ENCODE data around the gene SLITRK5. TPM values are rescaled to one million over a fixed set of nuclear protein-coding genes. Genes with fewer than 3 reads are reported as not detected.

SLITRK5 gene
- total and polyA plus RNA-seq, 4 donors = under 0.01 TPM; not detected in 1

DNA sequence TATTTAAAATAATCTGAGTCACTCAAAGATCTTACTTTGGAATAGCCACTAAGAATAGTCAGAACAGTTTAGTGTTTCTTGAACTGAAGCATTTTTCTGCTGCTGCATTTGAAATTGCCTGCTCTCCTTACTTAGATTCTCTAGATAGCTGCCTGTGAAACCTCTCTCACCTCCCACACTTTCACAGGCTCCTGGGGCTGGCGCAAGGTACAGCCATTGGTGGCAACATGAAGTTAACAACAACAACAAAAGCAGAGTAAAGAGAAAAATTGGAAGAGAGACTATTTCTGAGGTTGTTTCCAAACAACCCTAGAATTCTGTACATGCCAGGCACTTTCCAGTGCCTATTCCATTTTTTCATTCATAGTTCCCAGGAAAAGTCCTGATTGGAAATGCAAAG lies 25.3 kb downstream of the SLITRK5 start:
- DNase-seq (ENCODE audit: low spot score) = no peak
- Histone ChIP-seq H3K27ac (ENCODE audit: low read depth in 1 of 2, low read length in 2 of 2) (no peak overlapping the region), H3K9me3 (ENCODE audit: control insufficient read depth in 4 of 4, low read length in 3 of 4) (no peaks in the 10 kb centered on the region), H3K9ac (ENCODE audit: low read depth in 1 of 2, low read length in 2 of 2) (no peak overlapping the region), H3K27me3 (ENCODE audit: control insufficient read depth in 4 of 4, insufficient read depth in 4 of 4, low read length in 3 of 4) (no peaks in the 10 kb centered on the region), H3K4me3 (ENCODE audit: low read depth in 1 of 3, low read length in 3 of 3) (no peak overlapping the region), H3K36me3 (ENCODE audit: control insufficient read depth in 4 of 4, insufficient read depth in 3 of 4, low read depth in 1 of 4, low read length in 3 of 4) (no peaks in the 10 kb centered on the region), H3K4me1 (ENCODE audit: control insufficient read depth in 4 of 4, insufficient read depth in 4 of 4, low read length in 3 of 4) (no peaks in the 10 kb centered on the region)
- TF ChIP-seq RAD21 (IDR thresholded peaks at IDR 0.05) (no peak), TAF1 (conservative IDR thresholded peaks at IDR 0.05) (no peak), NR2F2 (IDR thresholded peaks at IDR 0.05) (no peak), EGR1 (IDR thresholded peaks at IDR 0.05; ENCODE audit: low read depth in 2 of 2) (no peak)
- WGBS = 78% methylated on average over 1 of the region's 1 CpG

DNA sequence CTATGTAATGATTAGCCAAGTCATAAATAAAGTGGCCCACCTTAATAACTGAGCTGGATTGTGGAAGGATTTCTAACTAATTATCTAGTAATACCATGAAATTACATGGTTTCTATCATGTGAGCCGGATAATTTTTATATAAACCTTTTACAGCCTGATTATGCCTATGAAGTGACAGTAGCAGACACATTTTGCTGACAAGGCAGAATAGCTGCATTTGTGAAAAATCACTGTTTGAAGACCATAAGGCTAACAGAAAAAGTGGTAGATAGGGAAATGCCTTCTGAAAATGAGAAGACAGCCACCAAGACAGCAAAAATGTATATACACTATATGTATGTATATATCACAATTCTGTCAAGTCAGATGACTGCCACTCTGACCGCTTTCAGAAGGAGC lies 27.1 kb downstream of the SLITRK5 start:
- no peak for TF ChIP-seq TAF1 (conservative IDR thresholded peaks at IDR 0.05)
- TF ChIP-seq, protein P1, sequence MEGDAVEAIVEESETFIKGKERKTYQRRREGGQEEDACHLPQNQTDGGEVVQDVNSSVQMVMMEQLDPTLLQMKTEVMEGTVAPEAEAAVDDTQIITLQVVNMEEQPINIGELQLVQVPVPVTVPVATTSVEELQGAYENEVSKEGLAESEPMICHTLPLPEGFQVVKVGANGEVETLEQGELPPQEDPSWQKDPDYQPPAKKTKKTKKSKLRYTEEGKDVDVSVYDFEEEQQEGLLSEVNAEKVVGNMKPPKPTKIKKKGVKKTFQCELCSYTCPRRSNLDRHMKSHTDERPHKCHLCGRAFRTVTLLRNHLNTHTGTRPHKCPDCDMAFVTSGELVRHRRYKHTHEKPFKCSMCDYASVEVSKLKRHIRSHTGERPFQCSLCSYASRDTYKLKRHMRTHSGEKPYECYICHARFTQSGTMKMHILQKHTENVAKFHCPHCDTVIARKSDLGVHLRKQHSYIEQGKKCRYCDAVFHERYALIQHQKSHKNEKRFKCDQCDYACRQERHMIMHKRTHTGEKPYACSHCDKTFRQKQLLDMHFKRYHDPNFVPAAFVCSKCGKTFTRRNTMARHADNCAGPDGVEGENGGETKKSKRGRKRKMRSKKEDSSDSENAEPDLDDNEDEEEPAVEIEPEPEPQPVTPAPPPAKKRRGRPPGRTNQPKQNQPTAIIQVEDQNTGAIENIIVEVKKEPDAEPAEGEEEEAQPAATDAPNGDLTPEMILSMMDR (IDR thresholded peaks at IDR 0.05; ENCODE audit: low read depth, low read length, missing input control) = no peak
- no peak for TF ChIP-seq HNF4A (conservative IDR thresholded peaks at IDR 0.05)
- TF ChIP-seq RAD21 (IDR thresholded peaks at IDR 0.05) = no peak
- no peak for TF ChIP-seq NR2F2 (IDR thresholded peaks at IDR 0.05)
- no peak for TF ChIP-seq FOXA1 (IDR thresholded peaks at IDR 0.05)
- TF ChIP-seq, protein P2, sequence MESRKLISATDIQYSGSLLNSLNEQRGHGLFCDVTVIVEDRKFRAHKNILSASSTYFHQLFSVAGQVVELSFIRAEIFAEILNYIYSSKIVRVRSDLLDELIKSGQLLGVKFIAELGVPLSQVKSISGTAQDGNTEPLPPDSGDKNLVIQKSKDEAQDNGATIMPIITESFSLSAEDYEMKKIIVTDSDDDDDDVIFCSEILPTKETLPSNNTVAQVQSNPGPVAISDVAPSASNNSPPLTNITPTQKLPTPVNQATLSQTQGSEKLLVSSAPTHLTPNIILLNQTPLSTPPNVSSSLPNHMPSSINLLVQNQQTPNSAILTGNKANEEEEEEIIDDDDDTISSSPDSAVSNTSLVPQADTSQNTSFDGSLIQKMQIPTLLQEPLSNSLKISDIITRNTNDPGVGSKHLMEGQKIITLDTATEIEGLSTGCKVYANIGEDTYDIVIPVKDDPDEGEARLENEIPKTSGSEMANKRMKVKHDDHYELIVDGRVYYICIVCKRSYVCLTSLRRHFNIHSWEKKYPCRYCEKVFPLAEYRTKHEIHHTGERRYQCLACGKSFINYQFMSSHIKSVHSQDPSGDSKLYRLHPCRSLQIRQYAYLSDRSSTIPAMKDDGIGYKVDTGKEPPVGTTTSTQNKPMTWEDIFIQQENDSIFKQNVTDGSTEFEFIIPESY (IDR thresholded peaks at IDR 0.05) = no peak
- TF ChIP-seq RXRA (IDR thresholded peaks at IDR 0.05) = no peak
- TF ChIP-seq EGR1 (IDR thresholded peaks at IDR 0.05; ENCODE audit: low read depth in 2 of 2) = no peak
- TF ChIP-seq, protein P3, sequence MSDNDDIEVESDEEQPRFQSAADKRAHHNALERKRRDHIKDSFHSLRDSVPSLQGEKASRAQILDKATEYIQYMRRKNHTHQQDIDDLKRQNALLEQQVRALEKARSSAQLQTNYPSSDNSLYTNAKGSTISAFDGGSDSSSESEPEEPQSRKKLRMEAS (IDR thresholded peaks at IDR 0.05) = no peak
- TF ChIP-seq, protein P4, sequence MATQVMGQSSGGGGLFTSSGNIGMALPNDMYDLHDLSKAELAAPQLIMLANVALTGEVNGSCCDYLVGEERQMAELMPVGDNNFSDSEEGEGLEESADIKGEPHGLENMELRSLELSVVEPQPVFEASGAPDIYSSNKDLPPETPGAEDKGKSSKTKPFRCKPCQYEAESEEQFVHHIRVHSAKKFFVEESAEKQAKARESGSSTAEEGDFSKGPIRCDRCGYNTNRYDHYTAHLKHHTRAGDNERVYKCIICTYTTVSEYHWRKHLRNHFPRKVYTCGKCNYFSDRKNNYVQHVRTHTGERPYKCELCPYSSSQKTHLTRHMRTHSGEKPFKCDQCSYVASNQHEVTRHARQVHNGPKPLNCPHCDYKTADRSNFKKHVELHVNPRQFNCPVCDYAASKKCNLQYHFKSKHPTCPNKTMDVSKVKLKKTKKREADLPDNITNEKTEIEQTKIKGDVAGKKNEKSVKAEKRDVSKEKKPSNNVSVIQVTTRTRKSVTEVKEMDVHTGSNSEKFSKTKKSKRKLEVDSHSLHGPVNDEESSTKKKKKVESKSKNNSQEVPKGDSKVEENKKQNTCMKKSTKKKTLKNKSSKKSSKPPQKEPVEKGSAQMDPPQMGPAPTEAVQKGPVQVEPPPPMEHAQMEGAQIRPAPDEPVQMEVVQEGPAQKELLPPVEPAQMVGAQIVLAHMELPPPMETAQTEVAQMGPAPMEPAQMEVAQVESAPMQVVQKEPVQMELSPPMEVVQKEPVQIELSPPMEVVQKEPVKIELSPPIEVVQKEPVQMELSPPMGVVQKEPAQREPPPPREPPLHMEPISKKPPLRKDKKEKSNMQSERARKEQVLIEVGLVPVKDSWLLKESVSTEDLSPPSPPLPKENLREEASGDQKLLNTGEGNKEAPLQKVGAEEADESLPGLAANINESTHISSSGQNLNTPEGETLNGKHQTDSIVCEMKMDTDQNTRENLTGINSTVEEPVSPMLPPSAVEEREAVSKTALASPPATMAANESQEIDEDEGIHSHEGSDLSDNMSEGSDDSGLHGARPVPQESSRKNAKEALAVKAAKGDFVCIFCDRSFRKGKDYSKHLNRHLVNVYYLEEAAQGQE (IDR thresholded peaks at IDR 0.05) = no peak
- no peak for TF ChIP-seq YY1 (IDR thresholded peaks at IDR 0.05)
- no peak for TF ChIP-seq JUND (IDR thresholded peaks at IDR 0.05)
- TF ChIP-seq GABPA (IDR thresholded peaks at IDR 0.05 in 1 of 2, conservative IDR thresholded peaks at IDR 0.05 in 1 of 2) = no peak
- TF ChIP-seq HNF4G (IDR thresholded peaks at IDR 0.05) = no peak
- TF ChIP-seq FOXA2 (IDR thresholded peaks at IDR 0.05) = no peak
- TF ChIP-seq, protein P5, sequence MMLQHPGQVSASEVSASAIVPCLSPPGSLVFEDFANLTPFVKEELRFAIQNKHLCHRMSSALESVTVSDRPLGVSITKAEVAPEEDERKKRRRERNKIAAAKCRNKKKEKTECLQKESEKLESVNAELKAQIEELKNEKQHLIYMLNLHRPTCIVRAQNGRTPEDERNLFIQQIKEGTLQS (IDR thresholded peaks at IDR 0.05) = no peak
- no peak for TF ChIP-seq SP1 (IDR thresholded peaks at IDR 0.05)
- Histone ChIP-seq H3K4me1 (ENCODE audit: control insufficient read depth in 4 of 4, insufficient read depth in 4 of 4, low read length in 3 of 4) (no peaks in the 10 kb centered on the region), H3K27ac (ENCODE audit: low read depth in 1 of 2, low read length in 2 of 2) (no peak overlapping the region), H3K9ac (ENCODE audit: low read depth in 1 of 2, low read length in 2 of 2) (no peak overlapping the region), H3K4me3 (ENCODE audit: low read depth in 1 of 3, low read length in 3 of 3) (no peak overlapping the region), H3K27me3 (ENCODE audit: control insufficient read depth in 4 of 4, insufficient read depth in 4 of 4, low read length in 3 of 4) (no peaks in the 10 kb centered on the region), H3K36me3 (ENCODE audit: control insufficient read depth in 4 of 4, insufficient read depth in 3 of 4, low read depth in 1 of 4, low read length in 3 of 4) (no peaks in the 10 kb centered on the region), H3K9me3 (ENCODE audit: control insufficient read depth in 4 of 4, low read length in 3 of 4) (no peaks in the 10 kb centered on the region)
- 89% methylated on average over 2 of the region's 2 CpGs for WGBS
- DNase-seq (ENCODE audit: low spot score) = no peak

All from liver (tissue), 9 donors.